HCT116 (cell line): Measurements from ENCODE around the gene BRMS1L. TPM values are rescaled to one million over a fixed set of nuclear protein-coding genes. Genes with fewer than 3 reads are reported as not detected.

ENCODE experiments used
- ATAC-seq: fragments of 200-7000 bp; cut with Tn5 transposase; 2 replicates; pipeline ENCODE4 v1.9.1; 2020; ENCODE audit warnings: mild to moderate bottlenecking, moderate library complexity
- BruUV-seq: library from RNA; stranded (reverse); fragments of 400-500 nt; replicated peaks from 2 replicates; lab custom pipeline; 2021; lab: Mats Ljungman, UMichigan
- CTCF ChIA-PET: fragments of 300-600 bp; sonication (Branson Sonifier 250); formaldehyde crosslinking; loops from one replicate; lab custom pipeline; 2021; ENCODE audit warnings: antibody characterized with exemption; lab: Charles Lee
- POLR2A ChIA-PET: fragments of 300-600, 350-600 bp; sonication (Branson Sonifier 250); formaldehyde crosslinking; loops from one replicate; lab custom pipeline; 2021; ENCODE audit warnings: antibody characterized with exemption; lab: Charles Lee
- RAD21 ChIA-PET, 2 experiments: fragments of 300-600 bp; sonication (Branson Sonifier 250); formaldehyde crosslinking; loops; one replicate each; lab custom pipeline; 2023; ENCODE audit warnings: low total read pairs in 2 of 2; ENCODE audit not compliant: uncharacterized antibody in 2 of 2, unreplicated experiment in 2 of 2, low non-redundant PET in 1 of 2; lab: Charles Lee
- DNase-seq: peaks from one replicate; pipeline ENCODE4 v3.0.0-alpha.2; 2010; ENCODE audit warnings: low read depth, low spot score
- H2AFZ ChIP-seq: fragments of 200-600 bp; shearing (Covaris generic), sonication (generic); 2 replicates; pipeline ENCODE4 v1.6.1; 2017; ENCODE audit warnings: low read depth, mixed run types, mixed read lengths, antibody characterized with exemption, low read length; ENCODE audit not compliant: poor library complexity, severe bottlenecking
- H3K27ac ChIP-seq: 2 replicates; pipeline ENCODE4 v1.5.1; 2012; ENCODE audit warnings: low read depth, low read length
- H3K27me3 ChIP-seq: fragments of 200-600 bp; sonication (generic); 2 replicates; pipeline ENCODE4 v1.6.1; 2016; ENCODE audit warnings: mixed run types, low read length, mixed read lengths; ENCODE audit not compliant: insufficient read depth
- H3K36me3 ChIP-seq, 2 experiments: fragments of 200-500 bp in 1 of 2; fragments of 200-600 bp in 1 of 2; sonication (Bioruptor generic) in 1 of 2; sonication (generic) in 1 of 2; 2 replicates each; pipeline versions ENCODE4 v1.5.1 to v1.6.1; 2014 to 2016; ENCODE audit warnings: low read length in 2 of 2, inconsistent platforms in 1 of 2, mixed read lengths in 1 of 2, mixed run types in 1 of 2; ENCODE audit not compliant: insufficient read depth in 2 of 2, control insufficient read depth in 1 of 2
- H3K4me1 ChIP-seq, 2 experiments: fragments of 200-600 bp in 1 of 2; sonication (generic) in 1 of 2; 2 replicates each; pipeline versions ENCODE4 v1.5.1 to v1.6.1; 2012 to 2017; ENCODE audit warnings: low read length in 2 of 2, inconsistent platforms in 1 of 2, mild to moderate bottlenecking in 1 of 2, mixed read lengths in 1 of 2, mixed run types in 1 of 2, moderate library complexity in 1 of 2; ENCODE audit not compliant: insufficient read depth in 2 of 2, control insufficient read depth in 1 of 2
- H3K4me2 ChIP-seq: fragments of 200-600 bp; sonication (generic); 2 replicates; pipeline ENCODE4 v1.6.1; 2017; ENCODE audit warnings: mixed run types, low read length, mixed read lengths
- H3K4me3 ChIP-seq, 2 experiments: fragments of 200-600 bp in 1 of 2; sonication (generic) in 1 of 2; replicated peaks in 1 of 2; 2 replicates each; pipeline ENCODE4 v1.5.1; 2011 to 2016; ENCODE audit warnings: low read length in 2 of 2, control low read depth in 1 of 2, low read depth in 1 of 2, mild to moderate bottlenecking in 1 of 2, mixed read lengths in 1 of 2, mixed run types in 1 of 2
- H3K79me2 ChIP-seq: fragments of 200-600 bp; sonication (generic); 2 replicates; pipeline ENCODE4 v1.6.1; 2017; ENCODE audit warnings: mild to moderate bottlenecking, mixed run types, low read length, moderate library complexity, mixed read lengths; ENCODE audit not compliant: insufficient read depth
- H3K9ac ChIP-seq: fragments of 200-600 bp; sonication (generic); 2 replicates; pipeline ENCODE4 v1.6.1; 2016; ENCODE audit warnings: low read length, mixed read lengths
- H3K9me2 ChIP-seq: fragments of 200-600 bp; sonication (generic), shearing (Covaris generic); 2 replicates; pipeline ENCODE4 v1.6.1; 2017; ENCODE audit warnings: mixed run types, mild to moderate bottlenecking, moderate library complexity; ENCODE audit not compliant: insufficient read depth
- H3K9me3 ChIP-seq, 2 experiments: fragments of 200-500 bp in 1 of 2; fragments of 200-600 bp in 1 of 2; sonication (Bioruptor generic) in 1 of 2; sonication (generic) in 1 of 2; 2 replicates each; pipeline ENCODE4 v1.6.1; 2014 to 2017; ENCODE audit warnings: low read length in 2 of 2, mixed read lengths in 2 of 2, inconsistent platforms in 1 of 2, low read depth in 1 of 2, mild to moderate bottlenecking in 1 of 2, mixed run types in 1 of 2, moderate library complexity in 1 of 2; ENCODE audit not compliant: control insufficient read depth in 1 of 2, insufficient read depth in 1 of 2
- H4K20me1 ChIP-seq: fragments of 200-600 bp; sonication (generic), shearing (Covaris generic); 2 replicates; pipeline ENCODE4 v1.6.1; 2017; ENCODE audit warnings: mixed run types, mild to moderate bottlenecking, moderate library complexity; ENCODE audit not compliant: insufficient read depth
- EZH2 ChIP-seq: fragments of 200-600 bp; sonication (generic); IDR thresholded peaks from 2 replicates; pipeline ENCODE4 v1.6.1; 2017; ENCODE audit warnings: antibody characterized with exemption, mixed run types
- FOSL1 ChIP-seq: IDR thresholded peaks from 2 replicates; pipeline ENCODE4 v1.6.1; 2012; ENCODE audit warnings: low read depth
- POLR2A ChIP-seq: IDR thresholded peaks from 2 replicates; pipeline ENCODE4 v1.7.0; 2011; ENCODE audit warnings: borderline replicate concordance; ENCODE audit not compliant: insufficient read depth, insufficient read length; ENCODE audit errors: extremely low read depth
- POLR2AphosphoS5 ChIP-seq: IDR thresholded peaks from 2 replicates; pipeline ENCODE4 v1.6.1; 2011; ENCODE audit warnings: mild to moderate bottlenecking, low read depth, low read length, moderate library complexity
- REST ChIP-seq: IDR thresholded peaks from 2 replicates; pipeline ENCODE4 v1.6.1; 2012; ENCODE audit warnings: low read depth
- ZNF274 ChIP-seq: fragments of 200-500 bp; sonication (Bioruptor generic); IDR thresholded peaks from 2 replicates; pipeline ENCODE4 v1.6.1; 2014; ENCODE audit warnings: mild to moderate bottlenecking, low read depth, low read length, inconsistent platforms
- intact Hi-C: fragments of 100-400 bp; cut with micrococcal nuclease; formaldehyde crosslinking; loops from 2 replicates; pipeline ENCODE4 v1.10.0; 2022
- total RNA-seq: library from RNA; stranded (reverse); gene quantifications from one replicate; pipeline ENCODE4 v1.2.1, GENCODE V29; 2021; ENCODE audit not compliant: unreplicated experiment
- TF ChIP-seq, protein P1 (sequence below): IDR thresholded peaks from 2 replicates; pipeline ENCODE4 v1.6.1; 2011; ENCODE audit warnings: mild to moderate bottlenecking, low read length, moderate library complexity; ENCODE audit not compliant: insufficient replicate concordance; ENCODE audit errors: extremely low read depth

The BRMS1L gene
- total RNA-seq, 1 experiment from 2014 or later, result 6.2 TPM

- no peak for TF ChIP-seq ZNF274
- TF ChIP-seq, protein P1, sequence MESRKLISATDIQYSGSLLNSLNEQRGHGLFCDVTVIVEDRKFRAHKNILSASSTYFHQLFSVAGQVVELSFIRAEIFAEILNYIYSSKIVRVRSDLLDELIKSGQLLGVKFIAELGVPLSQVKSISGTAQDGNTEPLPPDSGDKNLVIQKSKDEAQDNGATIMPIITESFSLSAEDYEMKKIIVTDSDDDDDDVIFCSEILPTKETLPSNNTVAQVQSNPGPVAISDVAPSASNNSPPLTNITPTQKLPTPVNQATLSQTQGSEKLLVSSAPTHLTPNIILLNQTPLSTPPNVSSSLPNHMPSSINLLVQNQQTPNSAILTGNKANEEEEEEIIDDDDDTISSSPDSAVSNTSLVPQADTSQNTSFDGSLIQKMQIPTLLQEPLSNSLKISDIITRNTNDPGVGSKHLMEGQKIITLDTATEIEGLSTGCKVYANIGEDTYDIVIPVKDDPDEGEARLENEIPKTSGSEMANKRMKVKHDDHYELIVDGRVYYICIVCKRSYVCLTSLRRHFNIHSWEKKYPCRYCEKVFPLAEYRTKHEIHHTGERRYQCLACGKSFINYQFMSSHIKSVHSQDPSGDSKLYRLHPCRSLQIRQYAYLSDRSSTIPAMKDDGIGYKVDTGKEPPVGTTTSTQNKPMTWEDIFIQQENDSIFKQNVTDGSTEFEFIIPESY, result no peak
- TF ChIP-seq POLR2A, result no peak
- no peak for TF ChIP-seq POLR2AphosphoS5
- TF ChIP-seq EZH2, result no peak
- TF ChIP-seq FOSL1, result no peak
- no peak for TF ChIP-seq REST
- CTCF ChIA-PET, result no interaction called here
- Histone ChIP-seq H3K27me3 (no peaks in the 10 kb centered on the region), H3K4me3 (no peak overlapping the region), H2AFZ (no peak overlapping the region), H3K9me3 (no peaks in the 10 kb centered on the region), H4K20me1 (no peaks in the 10 kb centered on the region), H3K9me2 (no peaks in the 10 kb centered on the region), H3K27ac (no peak overlapping the region), H3K4me2 (no peak overlapping the region), H3K4me1 (peaks cover 13 to 14% of the 10 kb centered on the region in 2 experiments), H3K79me2 (no peaks in the 10 kb centered on the region), H3K9ac (no peak overlapping the region), H3K36me3 (no peaks in the 10 kb centered on the region)
- no TSS peak for BruUV-seq
- no peak for ATAC-seq
- RAD21 ChIA-PET, result no interaction called here
- intact Hi-C loops, result no loop called here
- no peak for DNase-seq
- POLR2A ChIA-PET, result no interaction called here
Measured at GRCh38 chr14:35877276-35877675, 51.1 kb downstream of the BRMS1L start.
